GM23338 (cell line): ENCODE data around the gene SDC1. TPM values are rescaled to one million over a fixed set of nuclear protein-coding genes. Genes with fewer than 3 reads are reported as not detected.

ENCODE experiments used
- ATAC-seq: fragments of 200-7000 bp; cut with Tn5 transposase; 3 replicates; pipeline ENCODE4 v1.9.1; 2020
- DNase-seq: peaks from one replicate; pipeline ENCODE4 v3.0.0-alpha.2; 2015; ENCODE audit warnings: low spot score
- H2AFZ ChIP-seq: fragments of 200-600 bp; sonication (generic); 2 replicates; pipeline ENCODE4 v1.8.0; 2016; ENCODE audit warnings: antibody characterized with exemption, mild to moderate bottlenecking, moderate library complexity
- H3F3A ChIP-seq: fragments of 200-600 bp; sonication (generic); replicated peaks from 2 replicates; pipeline ENCODE4 v1.8.0; 2017; ENCODE audit warnings: antibody characterized with exemption, mixed run types, low read depth
- H3K27ac ChIP-seq: fragments of 200-600 bp; sonication (generic); 2 replicates; pipeline ENCODE4 v1.6.1; 2016; ENCODE audit warnings: low read depth
- H3K27me3 ChIP-seq: fragments of 200-600 bp; sonication (generic); 2 replicates; pipeline ENCODE4 v1.8.0; 2016; ENCODE audit warnings: mild to moderate bottlenecking, mixed run types, moderate library complexity; ENCODE audit not compliant: insufficient read depth
- H3K36me3 ChIP-seq: fragments of 200-600 bp; sonication (generic); 2 replicates; pipeline ENCODE4 v1.8.0; 2016; ENCODE audit warnings: mild to moderate bottlenecking; ENCODE audit not compliant: insufficient read depth
- H3K4me1 ChIP-seq: fragments of 200-600 bp; sonication (generic); 2 replicates; pipeline ENCODE4 v1.8.0; 2016; ENCODE audit warnings: mild to moderate bottlenecking, moderate library complexity; ENCODE audit not compliant: insufficient read depth
- H3K4me2 ChIP-seq: fragments of 200-600 bp; sonication (generic); 2 replicates; pipeline ENCODE4 v1.7.1; 2017; ENCODE audit warnings: mixed run types
- H3K4me3 ChIP-seq: fragments of 200-600 bp; sonication (generic); 2 replicates; pipeline ENCODE4 v1.6.1; 2016; ENCODE audit warnings: mixed run types
- H3K79me2 ChIP-seq: fragments of 200-600 bp; sonication (generic); replicated peaks from 2 replicates; pipeline ENCODE4 v1.8.0; 2017; ENCODE audit warnings: mild to moderate bottlenecking; ENCODE audit not compliant: insufficient read depth
- H3K9me2 ChIP-seq: fragments of 200-600 bp; sonication (generic); 2 replicates; pipeline ENCODE4 v1.8.0; 2017; ENCODE audit not compliant: insufficient read depth
- H4K20me1 ChIP-seq: fragments of 200-600 bp; sonication (generic); replicated peaks from 2 replicates; pipeline ENCODE4 v1.8.0; 2017; ENCODE audit warnings: mild to moderate bottlenecking; ENCODE audit not compliant: insufficient read depth
- H3K27ac Mint-ChIP-seq: 2 replicates; pipeline ENCODE4 v1.8.0; 2020; ENCODE audit warnings: inconsistent platforms, mild to moderate bottlenecking, moderate library complexity, mixed read lengths
- H3K27me3 Mint-ChIP-seq: 3 replicates; pipeline ENCODE4 v1.8.0; 2022; ENCODE audit warnings: low read depth, mild to moderate bottlenecking, moderate library complexity, mixed read lengths, inconsistent platforms; ENCODE audit not compliant: insufficient read depth, poor library complexity
- H3K36me3 Mint-ChIP-seq: 3 replicates; pipeline ENCODE4 v1.8.0; 2021; ENCODE audit warnings: low read depth, mild to moderate bottlenecking, inconsistent platforms, moderate library complexity, mixed read lengths
- H3K4me1 Mint-ChIP-seq: 3 replicates; pipeline ENCODE4 v1.8.0; 2020; ENCODE audit warnings: mild to moderate bottlenecking, inconsistent platforms, mixed read lengths
- H3K4me3 Mint-ChIP-seq: 3 replicates; pipeline ENCODE4 v1.8.0; 2021; ENCODE audit warnings: moderate library complexity, mild to moderate bottlenecking, inconsistent platforms, mixed read lengths
- H3K9me3 Mint-ChIP-seq: 3 replicates; pipeline ENCODE4 v1.8.0; 2020; ENCODE audit warnings: moderate library complexity, mild to moderate bottlenecking, inconsistent platforms, mixed read lengths
- EZH2 ChIP-seq: fragments of 200-600 bp; sonication (generic); IDR thresholded peaks from one replicate; pipeline ENCODE4 v1.8.0; 2017; ENCODE audit warnings: antibody characterized with exemption, mild to moderate bottlenecking, low read depth; ENCODE audit not compliant: unreplicated experiment
- EZH2phosphoT487 ChIP-seq: fragments of 200-600 bp; sonication (generic); IDR thresholded peaks from one replicate; pipeline ENCODE4 v1.8.1; 2018; ENCODE audit warnings: antibody characterized with exemption; ENCODE audit not compliant: unreplicated experiment
- JUNB ChIP-seq: IDR thresholded peaks from one replicate; pipeline ENCODE4 v1.6.1; 2016; ENCODE audit warnings: antibody characterized with exemption; ENCODE audit not compliant: unreplicated experiment
- POLR2AphosphoS5 ChIP-seq: IDR thresholded peaks from 2 replicates; pipeline ENCODE4 v1.6.1; 2016; ENCODE audit warnings: antibody characterized with exemption, low read depth
- STAT1 ChIP-seq: IDR thresholded peaks from one replicate; pipeline ENCODE4 v1.6.1; 2016; ENCODE audit warnings: antibody characterized with exemption; ENCODE audit not compliant: unreplicated experiment
- ZNF114 ChIP-seq: fragments of 250-450 bp; sonication (Bioruptor Pico); IDR thresholded peaks from 2 replicates; pipeline ENCODE4 v1.5.0; 2020; ENCODE audit warnings: mild to moderate bottlenecking, moderate library complexity
- ZNF331 ChIP-seq: fragments of 250-450 bp; sonication (Bioruptor Pico); IDR thresholded peaks from 2 replicates; pipeline ENCODE4 v1.5.0; 2020; ENCODE audit warnings: low read depth, mild to moderate bottlenecking, moderate library complexity
- polyA plus RNA-seq: library from polyadenylated mRNA; unstranded; fragments of >200 nt; fragmentation: Nextera tagmentation; extraction: Ambion mirVana; gene quantifications from 2 replicates; pipeline ENCODE4 v1.2.1, GENCODE V29; 2016
- total RNA-seq: library from RNA; depleted of rRNA; stranded (reverse); fragments of >200 nt; shearing (Covaris generic); gene quantifications from 2 replicates; pipeline ENCODE4 v1.2.3, GENCODE V29; 2014
- TF ChIP-seq, protein P1 (sequence below): IDR thresholded peaks from one replicate; pipeline ENCODE4 v1.6.1; 2018; ENCODE audit warnings: antibody characterized with exemption; ENCODE audit not compliant: unreplicated experiment
- TF ChIP-seq, protein P2 (sequence below), 2 experiments: fragments of 200-600 bp in 1 of 2; sonication (generic) in 1 of 2; conservative IDR thresholded peaks; 2 replicates each; pipeline versions ENCODE4 v1.5.1 to v1.6.1; 2016 to 2017; ENCODE audit warnings: antibody characterized with exemption in 2 of 2, low read depth in 2 of 2, mild to moderate bottlenecking in 2 of 2, moderate library complexity in 1 of 2

SDC1 gene
- total and polyA plus RNA-seq, 2 experiments from 2014 or later, result 16.6 to 43.0 TPM

DNA sequence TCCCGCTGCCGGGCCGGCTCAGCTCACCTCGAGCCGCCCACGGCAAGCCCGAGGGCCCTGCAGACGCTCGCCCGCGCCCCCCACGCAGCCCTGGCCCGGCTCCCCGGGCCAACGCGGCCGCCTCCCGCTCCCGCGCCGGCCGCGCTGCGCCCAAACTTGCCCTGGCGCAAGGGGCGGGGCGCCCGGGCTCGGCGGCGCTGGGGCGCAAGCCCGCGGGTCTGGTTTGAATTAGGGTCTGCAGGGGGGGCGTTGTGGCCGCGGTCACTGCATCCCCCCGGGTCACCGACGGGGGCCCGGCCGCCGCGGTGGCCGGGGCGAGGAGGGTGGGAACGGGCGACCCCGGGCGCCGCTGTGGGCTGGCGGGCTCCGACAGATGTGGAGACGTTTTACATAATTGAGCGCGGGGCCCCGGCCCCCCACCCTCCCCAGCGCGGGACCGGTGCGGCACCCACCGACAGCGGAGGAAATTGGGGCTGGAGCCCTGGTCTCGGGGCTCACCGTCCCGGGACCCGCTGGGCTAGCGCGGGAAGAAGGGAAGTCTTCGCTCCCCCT lies 690 bp downstream of the SDC1 start:
- Mint-ChIP-seq H3K27ac (no peak overlapping the region), H3K36me3 (peaks cover 13% of the 10 kb centered on the region; the same call in 2 of the 3 replicates), H3K4me1 (peaks cover 30% of the 10 kb centered on the region), H3K4me3 (peak overlapping the region; percentile 66; the same call in 2 of the 3 replicates), H3K27me3 (peaks cover 24% of the 10 kb centered on the region), H3K9me3 (peaks cover 3% of the 10 kb centered on the region; the same call in 1 of the 3 replicates)
- TF ChIP-seq ZNF114 (CRISPR knock-in tag), result no peak
- TF ChIP-seq JUNB, result no peak
- TF ChIP-seq EZH2, result no peak
- TF ChIP-seq, protein P1, sequence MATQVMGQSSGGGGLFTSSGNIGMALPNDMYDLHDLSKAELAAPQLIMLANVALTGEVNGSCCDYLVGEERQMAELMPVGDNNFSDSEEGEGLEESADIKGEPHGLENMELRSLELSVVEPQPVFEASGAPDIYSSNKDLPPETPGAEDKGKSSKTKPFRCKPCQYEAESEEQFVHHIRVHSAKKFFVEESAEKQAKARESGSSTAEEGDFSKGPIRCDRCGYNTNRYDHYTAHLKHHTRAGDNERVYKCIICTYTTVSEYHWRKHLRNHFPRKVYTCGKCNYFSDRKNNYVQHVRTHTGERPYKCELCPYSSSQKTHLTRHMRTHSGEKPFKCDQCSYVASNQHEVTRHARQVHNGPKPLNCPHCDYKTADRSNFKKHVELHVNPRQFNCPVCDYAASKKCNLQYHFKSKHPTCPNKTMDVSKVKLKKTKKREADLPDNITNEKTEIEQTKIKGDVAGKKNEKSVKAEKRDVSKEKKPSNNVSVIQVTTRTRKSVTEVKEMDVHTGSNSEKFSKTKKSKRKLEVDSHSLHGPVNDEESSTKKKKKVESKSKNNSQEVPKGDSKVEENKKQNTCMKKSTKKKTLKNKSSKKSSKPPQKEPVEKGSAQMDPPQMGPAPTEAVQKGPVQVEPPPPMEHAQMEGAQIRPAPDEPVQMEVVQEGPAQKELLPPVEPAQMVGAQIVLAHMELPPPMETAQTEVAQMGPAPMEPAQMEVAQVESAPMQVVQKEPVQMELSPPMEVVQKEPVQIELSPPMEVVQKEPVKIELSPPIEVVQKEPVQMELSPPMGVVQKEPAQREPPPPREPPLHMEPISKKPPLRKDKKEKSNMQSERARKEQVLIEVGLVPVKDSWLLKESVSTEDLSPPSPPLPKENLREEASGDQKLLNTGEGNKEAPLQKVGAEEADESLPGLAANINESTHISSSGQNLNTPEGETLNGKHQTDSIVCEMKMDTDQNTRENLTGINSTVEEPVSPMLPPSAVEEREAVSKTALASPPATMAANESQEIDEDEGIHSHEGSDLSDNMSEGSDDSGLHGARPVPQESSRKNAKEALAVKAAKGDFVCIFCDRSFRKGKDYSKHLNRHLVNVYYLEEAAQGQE, result no peak
- 0 out of 2 replicates have a peak, but pooled peaks have one; percentile 5 for TF ChIP-seq POLR2AphosphoS5
- no peak for TF ChIP-seq EZH2phosphoT487
- no peak for TF ChIP-seq STAT1
- peak overlapping the region; percentile 56; the same call in 1 of the 2 replicates for H2AFZ ChIP-seq
- H4K20me1 ChIP-seq, result peaks cover 3% of the 10 kb centered on the region
- H3K4me3 ChIP-seq, result peak overlapping the region; percentile 85
- peak overlapping the region; percentile 94 for H3K4me2 ChIP-seq
- peaks cover 5% of the 10 kb centered on the region; the same call in 1 of the 2 replicates for H3K27me3 ChIP-seq
- no peak overlapping the region for H3K27ac ChIP-seq
- ATAC-seq (peak; percentile 4), DNase-seq (no peak)
- H3K36me3 ChIP-seq, result no peaks in the 10 kb centered on the region
- no peaks in the 10 kb centered on the region for H3K9me2 ChIP-seq
- peaks cover 21% of the 10 kb centered on the region for H3K4me1 ChIP-seq
- peaks cover 12% of the 10 kb centered on the region for H3F3A ChIP-seq
- H3K79me2 ChIP-seq, result peaks cover 39% of the 10 kb centered on the region

GRCh38 chr2:20223407-20224163 lies 1.3 kb downstream of the SDC1 start:
- Mint-ChIP-seq H3K27me3 (peaks cover 24% of the 10 kb centered on the region), H3K4me1 (peaks cover 31% of the 10 kb centered on the region), H3K36me3 (peaks cover 15% of the 10 kb centered on the region; the same call in 2 of the 3 replicates), H3K4me3 (peak overlapping the region; percentile 76), H3K9me3 (peaks cover 3% of the 10 kb centered on the region; the same call in 1 of the 3 replicates), H3K27ac (no peak overlapping the region)
- peaks cover 5% of the 10 kb centered on the region; the same call in 1 of the 2 replicates for H3K27me3 ChIP-seq
- H3K79me2 ChIP-seq, result peaks cover 45% of the 10 kb centered on the region
- peaks cover 3% of the 10 kb centered on the region for H4K20me1 ChIP-seq
- ATAC-seq, result peak; percentile 25
- peak; percentile 70 for DNase-seq
- H3K9me2 ChIP-seq, result no peaks in the 10 kb centered on the region
- H3F3A ChIP-seq, result peaks cover 12% of the 10 kb centered on the region
- H3K36me3 ChIP-seq, result no peaks in the 10 kb centered on the region
- H3K27ac ChIP-seq, result no peak overlapping the region
- peak overlapping the region; percentile 94 for H3K4me2 ChIP-seq
- peak overlapping the region; percentile 85 for H3K4me3 ChIP-seq
- TF ChIP-seq, protein P1, result no peak
- no peak for TF ChIP-seq POLR2AphosphoS5
- no peak for TF ChIP-seq ZNF114 (CRISPR knock-in tag)
- TF ChIP-seq ZNF331 (CRISPR knock-in tag), result no peak
- TF ChIP-seq EZH2, result peak; percentile 34
- TF ChIP-seq, protein P2, sequence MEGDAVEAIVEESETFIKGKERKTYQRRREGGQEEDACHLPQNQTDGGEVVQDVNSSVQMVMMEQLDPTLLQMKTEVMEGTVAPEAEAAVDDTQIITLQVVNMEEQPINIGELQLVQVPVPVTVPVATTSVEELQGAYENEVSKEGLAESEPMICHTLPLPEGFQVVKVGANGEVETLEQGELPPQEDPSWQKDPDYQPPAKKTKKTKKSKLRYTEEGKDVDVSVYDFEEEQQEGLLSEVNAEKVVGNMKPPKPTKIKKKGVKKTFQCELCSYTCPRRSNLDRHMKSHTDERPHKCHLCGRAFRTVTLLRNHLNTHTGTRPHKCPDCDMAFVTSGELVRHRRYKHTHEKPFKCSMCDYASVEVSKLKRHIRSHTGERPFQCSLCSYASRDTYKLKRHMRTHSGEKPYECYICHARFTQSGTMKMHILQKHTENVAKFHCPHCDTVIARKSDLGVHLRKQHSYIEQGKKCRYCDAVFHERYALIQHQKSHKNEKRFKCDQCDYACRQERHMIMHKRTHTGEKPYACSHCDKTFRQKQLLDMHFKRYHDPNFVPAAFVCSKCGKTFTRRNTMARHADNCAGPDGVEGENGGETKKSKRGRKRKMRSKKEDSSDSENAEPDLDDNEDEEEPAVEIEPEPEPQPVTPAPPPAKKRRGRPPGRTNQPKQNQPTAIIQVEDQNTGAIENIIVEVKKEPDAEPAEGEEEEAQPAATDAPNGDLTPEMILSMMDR (conservative IDR thresholded peaks at IDR 0.05; ENCODE audit: low read depth in 2 of 2), result 0 out of 4 replicates have a peak, but pooled peaks of 1 of the 2 experiments have one; percentile 2
- peak overlapping the region; percentile 32 for H2AFZ ChIP-seq
- peaks cover 21% of the 10 kb centered on the region for H3K4me1 ChIP-seq
